ENCODE results near the gene HSPA13.

- TF ChIP-seq POLR2A (IDR thresholded peaks at IDR 0.05) = no peak
- TF ChIP-seq CTCF (IDR thresholded peaks at IDR 0.05) = no peak
Measured at GRCh38 chr21:14414932-14415508, 32.1 kb upstream of the HSPA13 start.
